NCI-H2107 treated with DMSO at 0.1 percent for 48 hours (cell line): ENCODE results near the gene ULK1.

Source experiments
- DNase-seq: peaks from one replicate; lab custom pipeline; 2025; ENCODE audit not compliant: unreplicated experiment; lab: John Stamatoyannopoulos, UW

Gene ULK1

GRCh38 chr12:131919051-131919347, 24.6 kb downstream of the ULK1 start:
- no peak for DNase-seq

GRCh38 chr12:131919366-131920156, 25.1 kb downstream of the ULK1 start:
- DNase-seq = no peak

DNA sequence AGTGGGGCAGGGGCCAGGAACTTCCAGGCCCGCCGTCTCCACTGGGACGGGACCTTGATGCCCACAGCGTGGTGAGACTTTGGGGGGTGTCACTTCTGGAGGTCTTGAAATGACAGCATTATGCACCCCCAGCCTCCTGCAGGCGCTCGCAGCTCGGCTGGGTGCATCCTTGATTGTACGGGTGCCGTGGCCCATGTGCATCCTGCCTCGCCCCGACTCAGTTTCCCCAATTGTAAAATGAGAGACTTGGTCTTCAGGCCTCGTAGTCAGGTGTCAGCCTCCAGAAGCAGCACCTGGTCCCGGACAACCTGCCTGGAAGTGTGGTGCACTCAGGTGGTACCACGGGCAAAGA, 25.7 kb downstream of the ULK1 start:
- DNase-seq = no peak

DNA sequence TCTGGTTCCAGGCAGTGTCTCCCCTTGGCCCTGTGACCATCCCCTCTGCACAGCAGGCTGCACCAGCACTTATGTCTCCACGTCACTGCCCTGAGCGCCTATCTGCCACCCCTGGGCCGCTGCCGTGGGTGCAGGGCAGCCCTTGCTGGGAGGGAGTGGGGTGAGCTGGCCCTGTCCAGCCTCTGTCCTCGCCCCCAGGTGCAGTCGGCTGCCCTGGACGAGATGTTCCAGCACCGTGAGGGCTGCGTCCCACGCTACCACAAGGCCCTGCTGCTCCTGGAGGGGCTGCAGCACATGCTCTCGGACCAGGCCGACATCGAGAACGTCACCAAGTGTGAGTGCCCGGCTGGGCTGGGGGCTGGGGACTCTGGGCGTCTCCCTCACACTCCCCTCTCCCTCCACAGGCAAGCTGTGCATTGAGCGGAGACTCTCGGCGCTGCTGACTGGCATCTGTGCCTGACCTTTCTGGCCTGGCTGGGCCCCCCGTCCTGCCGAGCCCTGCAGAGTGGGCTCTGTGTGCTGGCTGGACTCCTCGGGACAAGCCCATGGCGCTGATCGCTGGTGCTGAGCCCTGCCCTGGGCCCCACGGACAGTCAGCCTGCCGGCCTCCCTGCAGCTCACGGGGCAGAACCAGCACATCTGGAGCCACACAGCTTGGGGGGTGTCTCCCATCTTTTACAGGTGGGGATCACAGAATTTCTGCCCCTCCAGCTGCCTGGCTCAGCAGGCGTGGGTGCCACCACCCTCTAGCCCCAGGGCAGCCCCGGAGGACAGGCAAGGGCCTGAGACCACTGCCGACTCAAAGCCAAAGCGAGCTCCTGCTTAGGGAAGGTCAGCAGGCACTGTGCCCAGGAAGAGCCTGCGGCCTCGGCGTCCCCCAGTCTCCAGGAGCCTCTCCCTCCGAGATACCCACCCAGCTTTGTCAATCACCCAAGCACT, 26.7 kb downstream of the ULK1 start:
- no peak for DNase-seq

DNA sequence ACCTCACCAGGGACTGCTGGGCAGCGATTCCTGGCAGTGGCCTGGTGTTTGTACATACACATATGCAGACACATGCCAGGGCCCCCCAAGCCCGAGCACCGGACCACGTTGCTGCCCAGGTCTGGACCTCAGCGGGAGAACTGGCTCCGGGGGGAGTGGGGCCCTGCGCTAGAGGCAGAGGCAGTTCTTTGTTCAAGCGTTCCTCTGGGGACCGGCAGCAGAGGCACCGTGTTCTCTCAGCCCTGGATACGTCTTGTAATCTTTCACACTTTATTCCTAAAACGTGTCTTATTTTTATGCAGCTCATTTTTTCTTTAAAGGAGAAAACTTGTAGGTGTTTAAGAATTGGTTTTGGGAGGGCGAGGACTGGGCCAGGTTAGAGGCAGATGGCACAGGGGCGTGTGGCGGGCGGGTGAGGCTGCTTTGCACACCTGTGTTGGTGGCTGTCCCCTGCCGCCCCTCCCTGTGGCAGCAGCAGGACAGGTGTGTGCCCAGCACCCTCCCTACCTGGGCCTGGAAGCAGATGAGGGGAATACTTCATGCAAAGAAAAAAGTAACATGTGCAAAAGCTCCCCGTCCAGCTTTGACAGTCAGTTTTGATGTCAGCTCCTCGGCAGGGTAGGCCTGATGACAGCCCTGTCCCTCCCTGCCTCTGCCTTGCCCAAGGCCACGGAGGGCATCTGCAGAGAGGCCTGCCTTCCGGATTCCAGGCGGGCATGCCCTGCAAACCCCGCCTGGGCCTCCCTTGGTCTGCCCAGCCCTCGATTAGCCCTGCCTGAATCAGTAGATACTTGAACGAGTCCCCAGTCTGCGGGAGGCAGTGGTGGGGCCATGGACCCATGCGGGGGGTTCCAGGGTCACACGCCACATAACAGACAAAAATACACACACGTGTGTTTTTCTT, 27.7 kb downstream of the ULK1 start:
- no peak for DNase-seq

DNA sequence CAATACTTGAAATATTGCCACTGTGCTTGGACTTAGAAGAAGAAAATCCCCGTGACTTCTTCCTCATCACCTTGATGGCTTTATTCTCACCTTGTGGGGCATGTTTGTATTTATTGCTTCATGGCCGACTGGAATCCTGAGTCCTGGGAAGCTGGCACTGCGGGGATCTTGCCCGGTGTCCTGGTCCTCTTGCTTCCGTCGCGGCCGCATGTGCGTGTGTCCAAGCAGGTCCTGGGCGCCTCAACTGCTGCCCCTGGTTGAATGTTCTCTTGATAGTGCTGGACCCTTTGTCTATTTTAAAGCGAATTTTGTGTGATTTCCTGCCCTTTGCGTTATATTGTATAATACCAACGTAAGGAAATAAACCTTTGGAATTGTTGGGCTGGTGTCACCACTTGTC, 28.4 kb downstream of the ULK1 start:
- DNase-seq = no peak

- peak; percentile 8 for DNase-seq
Measured at GRCh38 chr12:131923260-131923659, 28.8 kb downstream of the ULK1 start.

DNA sequence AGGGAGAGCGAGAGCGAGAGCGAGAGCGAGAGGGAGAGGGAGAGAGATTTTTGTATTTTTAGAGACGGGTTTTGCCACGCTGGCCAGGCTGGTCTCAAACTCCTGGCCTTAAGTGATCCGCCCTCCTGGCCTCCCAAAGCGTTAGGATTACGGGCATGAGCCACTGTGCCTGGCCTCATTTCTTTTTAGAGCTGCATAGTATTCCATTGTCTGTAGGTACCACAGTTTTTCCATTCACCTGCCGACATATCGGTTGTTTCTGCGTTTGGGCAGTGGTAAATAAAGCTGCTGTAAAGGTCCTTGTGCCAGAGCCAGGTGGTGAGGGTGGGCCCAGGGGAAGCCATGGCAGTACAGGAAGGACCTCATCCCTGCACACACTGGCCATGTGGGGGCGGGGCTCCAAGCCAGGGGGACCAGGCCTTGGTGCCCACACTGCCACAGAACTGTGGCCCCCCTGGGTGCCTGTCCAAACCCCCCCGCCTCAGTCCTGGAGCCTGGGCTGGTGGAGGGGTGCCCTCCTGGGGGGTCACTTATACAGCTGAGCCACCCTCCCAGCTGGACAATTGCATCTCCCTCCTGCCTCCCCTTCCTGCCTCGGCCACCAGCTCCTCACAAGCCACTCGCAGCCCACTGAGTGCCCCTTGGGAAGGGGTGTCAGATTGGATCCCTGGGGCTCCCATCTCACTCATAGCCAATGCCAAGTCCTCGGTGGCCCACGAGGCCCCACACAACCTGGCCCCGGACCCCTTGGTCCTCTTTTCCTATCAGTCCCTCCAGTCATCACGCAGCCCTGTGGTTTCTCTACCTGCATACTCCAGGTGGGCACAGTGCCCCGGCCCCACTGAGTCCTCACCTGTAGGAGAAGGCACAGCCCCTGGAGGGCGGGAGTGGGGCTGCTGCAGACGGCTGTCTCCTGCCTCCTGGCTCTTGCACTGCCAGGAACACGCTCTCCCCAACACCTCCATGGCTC, 33.0 kb downstream of the ULK1 start:
- DNase-seq = no peak

- no peak for DNase-seq
Measured at GRCh38 chr12:131928080-131928710, 33.8 kb downstream of the ULK1 start.

DNA sequence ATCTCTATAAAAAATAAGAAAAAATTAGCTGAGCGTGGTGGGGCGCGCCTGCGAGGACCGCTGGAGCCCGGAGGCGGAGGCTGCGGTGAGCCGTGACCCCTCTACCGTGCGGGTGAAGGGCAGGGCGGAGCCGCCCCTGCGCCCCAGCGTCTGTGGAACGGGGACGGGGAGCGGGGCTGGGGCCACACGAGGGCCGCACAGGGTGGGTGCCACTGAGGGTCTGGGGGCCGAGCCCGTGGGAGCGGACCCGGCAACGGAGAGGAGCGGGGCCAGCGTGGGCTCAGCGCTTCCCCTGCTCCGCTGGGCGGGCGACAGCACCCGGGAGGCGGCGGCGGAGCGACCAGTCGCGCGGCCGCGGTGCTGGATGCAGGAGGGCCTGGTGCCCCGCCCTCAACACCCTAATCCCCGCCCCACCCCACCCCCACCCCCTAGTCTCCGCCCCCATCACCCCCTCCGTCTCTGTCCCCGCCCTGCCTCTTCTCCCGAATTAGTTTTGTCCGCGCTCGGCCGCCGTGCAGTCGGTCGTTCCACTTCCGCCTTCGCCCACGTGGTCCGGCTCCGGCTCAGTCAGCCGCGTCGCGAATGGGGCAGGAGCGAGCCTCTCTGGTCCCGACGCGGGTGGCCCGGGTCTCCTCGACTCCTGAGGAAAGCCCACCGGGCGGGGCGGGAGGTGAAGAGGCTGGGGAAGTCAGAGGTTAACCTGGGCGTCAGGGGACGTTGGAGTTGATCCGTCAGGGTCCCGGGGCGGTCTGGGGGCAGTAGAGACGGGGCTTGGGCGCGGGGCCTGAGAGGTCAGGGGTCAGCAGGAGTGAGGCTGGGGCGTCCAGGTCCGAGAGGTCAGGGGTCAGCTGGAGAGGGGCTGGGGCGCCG, 34.5 kb downstream of the ULK1 start, which contains the start of gene PUS1:
Gene PUS1, plus strand, starts transcription at position 566 of the 870 bp plus-strand sequence. CDS start 447 bp downstream, outside the sequence.
- DNase-seq = peak; percentile 60

- DNase-seq = no peak
Measured at GRCh38 chr12:131929581-131930456, 35.4 kb downstream of the ULK1 start.

DNA sequence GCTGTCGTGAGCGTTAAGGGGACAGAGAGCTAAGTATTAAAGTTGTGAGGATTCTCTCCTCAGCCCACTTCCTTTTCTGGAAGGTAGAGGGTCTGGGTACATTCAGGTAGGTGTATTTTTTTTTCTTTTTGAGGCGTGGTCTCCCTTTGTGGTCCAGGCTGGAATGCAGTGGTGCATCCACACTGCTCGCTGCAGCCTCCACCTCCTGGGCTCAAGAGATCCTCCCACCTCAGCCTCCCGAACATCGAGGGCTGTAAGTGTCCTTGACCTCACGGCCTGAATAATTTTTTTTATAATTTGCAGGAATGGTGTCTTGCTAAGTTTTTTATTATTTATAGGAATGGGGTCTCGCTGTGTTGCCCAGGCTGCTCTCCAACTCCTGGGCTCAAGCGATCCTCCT, 36.1 kb downstream of the ULK1 start:
- DNase-seq = no peak

- no peak for DNase-seq
Measured at GRCh38 chr12:131933387-131933786, 39.0 kb downstream of the ULK1 start.

- DNase-seq = no peak
Measured at GRCh38 chr12:131934535-131934934, 40.1 kb downstream of the ULK1 start.

DNA sequence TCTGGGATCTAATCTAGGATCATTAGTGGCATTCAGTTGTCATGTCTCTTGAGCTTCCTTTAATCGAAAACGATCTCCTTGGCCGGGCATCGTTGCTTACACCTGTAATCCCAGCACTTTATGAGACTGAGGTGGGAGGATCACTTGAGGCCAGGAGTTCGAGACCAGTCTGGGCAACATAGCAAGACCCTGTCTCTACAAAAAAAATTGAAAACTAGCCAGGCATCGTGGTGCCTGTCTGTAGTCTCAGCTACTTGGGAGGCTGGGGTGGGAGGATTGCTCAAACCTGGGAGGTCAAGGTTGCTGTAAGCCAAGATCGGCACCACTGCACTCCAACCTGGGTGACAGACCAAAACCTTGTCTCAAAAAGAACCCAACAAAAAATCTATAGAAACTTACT, 43.7 kb downstream of the ULK1 start:
- no peak for DNase-seq

- DNase-seq = no peak
Measured at GRCh38 chr12:131939007-131939406, 44.6 kb downstream of the ULK1 start.

GRCh38 chr12:131940141-131940547, 45.7 kb downstream of the ULK1 start:
- DNase-seq = no peak
